HepG2 (cell line): ENCODE measurements around the gene CABLES2. TPM values are rescaled to one million over a fixed set of nuclear protein-coding genes. Genes with fewer than 3 reads are reported as not detected.

ENCODE experiments used
- ATAC-seq: fragments of 200-7000 bp; cut with Tn5 transposase; 3 replicates; pipeline ENCODE4 v1.9.1; 2020; ENCODE audit warnings: mild to moderate bottlenecking, moderate library complexity
- BruUV-seq: library from RNA; stranded (reverse); fragments of 400-500 nt; replicated peaks from 2 replicates; lab custom pipeline; 2021; lab: Mats Ljungman, UMichigan
- CTCF ChIA-PET: fragments of 300-600 bp; formaldehyde crosslinking; extraction: SDS; loops from one replicate; lab custom pipeline; 2021; ENCODE audit warnings: low total read pairs, inconsistent platforms, low intra/inter-chr PET ratio; lab: Yijun Ruan, JAX
- POLR2A ChIA-PET: fragments of 350-600 bp; sonication (Branson Sonifier 250); formaldehyde crosslinking; loops from one replicate; lab custom pipeline; 2020; ENCODE audit warnings: antibody characterized with exemption, inconsistent platforms; lab: Yijun Ruan, JAX
- DNase-seq: peaks from one replicate; pipeline ENCODE4 v3.0.0-alpha.2; 2015; ENCODE audit warnings: low spot score
- FAIRE-seq: peaks from 3 replicates; lab custom pipeline; 2011; peaks lifted over from hg19 to GRCh38; lab: Jason Lieb, UNC
- H2AFZ ChIP-seq: one replicate; pipeline ENCODE4 v1.6.1; 2011; ENCODE audit warnings: low read length, inconsistent platforms
- H3K27ac ChIP-seq: fragments of 300-600 bp; 3 replicates; pipeline ENCODE4 v1.8.0; 2011; ENCODE audit warnings: mixed run types, mild to moderate bottlenecking, mixed read lengths, low read length, inconsistent platforms; ENCODE audit not compliant: insufficient read depth; ENCODE audit errors: extremely low read length
- H3K27me3 ChIP-seq, 2 experiments: fragments of 200-600 bp in 1 of 2; 2 replicates in 1 of 2; 3 replicates in 1 of 2; pipeline versions ENCODE4 v1.6.0 to v1.8.0; 2011; ENCODE audit warnings: low read length in 2 of 2, mild to moderate bottlenecking in 2 of 2, moderate library complexity in 2 of 2, inconsistent platforms in 1 of 2; ENCODE audit not compliant: insufficient read depth in 2 of 2, control insufficient read depth in 1 of 2
- H3K36me3 ChIP-seq, 2 experiments: fragments of 200-600 bp in 1 of 2; replicated peaks in 1 of 2; 2 replicates in 1 of 2; 3 replicates in 1 of 2; pipeline versions ENCODE4 v1.5.1 to v1.8.0; 2011; ENCODE audit warnings: low read length in 2 of 2, inconsistent platforms in 1 of 2; ENCODE audit not compliant: insufficient read depth in 2 of 2, control insufficient read depth in 1 of 2
- H3K4me1 ChIP-seq: 2 replicates; pipeline ENCODE4 v1.5.1; 2012; ENCODE audit warnings: low read length, inconsistent platforms; ENCODE audit not compliant: insufficient read depth
- H3K4me2 ChIP-seq: 2 replicates; pipeline ENCODE4 v1.6.0; 2011; ENCODE audit warnings: low read depth, low read length, inconsistent platforms
- H3K4me3 ChIP-seq, 3 experiments: fragments of 200-600 bp in 1 of 3; sonication (generic), shearing (Covaris generic) in 1 of 3; replicated peaks in 1 of 3; 2 replicates each; pipeline ENCODE4 v1.5.1; 2011 to 2016; ENCODE audit warnings: low read length in 3 of 3, inconsistent platforms in 2 of 3, low read depth in 2 of 3, mild to moderate bottlenecking in 2 of 3, control low read depth in 1 of 3, mixed read lengths in 1 of 3; ENCODE audit not compliant: insufficient read depth in 1 of 3
- H3K79me2 ChIP-seq: one replicate; pipeline ENCODE4 v1.6.1; 2011; ENCODE audit warnings: low read length, inconsistent platforms; ENCODE audit not compliant: insufficient read depth
- H3K9ac ChIP-seq: 2 replicates; pipeline ENCODE4 v1.6.0; 2011; ENCODE audit warnings: mild to moderate bottlenecking, low read depth, low read length, inconsistent platforms; ENCODE audit not compliant: insufficient read depth
- H3K9me3 ChIP-seq: 2 replicates; pipeline ENCODE4 v1.5.1; 2012; ENCODE audit warnings: mild to moderate bottlenecking, low read length
- H4K20me1 ChIP-seq: 2 replicates; pipeline ENCODE4 v1.6.0; 2011; ENCODE audit warnings: inconsistent platforms, mild to moderate bottlenecking, low read length, moderate library complexity; ENCODE audit not compliant: insufficient read depth
- KMT2B ChIP-seq: IDR thresholded peaks from 2 replicates; pipeline ENCODE4 v1.6.1; 2016; ENCODE audit warnings: missing genetic modification reagents, missing compliant biosample characterization
- NCOA1 ChIP-seq: sonication (generic); formaldehyde crosslinking; IDR thresholded peaks from 2 replicates; pipeline ENCODE4 v1.9.0; 2021; ENCODE audit warnings: missing genetic modification reagents
- NFKB2 ChIP-seq: sonication (generic); formaldehyde crosslinking; IDR thresholded peaks from 2 replicates; pipeline ENCODE4 v1.4.0; 2020; ENCODE audit warnings: missing genetic modification reagents, borderline replicate concordance
- NR0B2 ChIP-seq: sonication (generic); formaldehyde crosslinking; IDR thresholded peaks from 2 replicates; pipeline ENCODE4 v1.4.0; 2020; ENCODE audit warnings: mild to moderate bottlenecking, missing genetic modification reagents
- TAF15 ChIP-seq: fragments of 200-400 bp; formaldehyde crosslinking; IDR thresholded peaks from one replicate; pipeline ENCODE4 v1.6.1; 2018; ENCODE audit warnings: mild to moderate bottlenecking, low read depth, low read length; ENCODE audit not compliant: poor library complexity, severe bottlenecking
- TCF7 ChIP-seq: sonication (generic); IDR thresholded peaks from 2 replicates; pipeline ENCODE4 v1.6.1; 2016; ENCODE audit warnings: antibody characterized with exemption, low read depth
- ZNF143 ChIP-seq: sonication (generic); formaldehyde crosslinking; IDR thresholded peaks from 2 replicates; pipeline ENCODE4 v1.4.0; 2020; ENCODE audit warnings: missing genetic modification reagents
- ZNF331 ChIP-seq: sonication (generic); formaldehyde crosslinking; IDR thresholded peaks from 2 replicates; pipeline ENCODE4 v1.4.0; 2020; ENCODE audit warnings: missing genetic modification reagents
- ZNF550 ChIP-seq: sonication (generic); formaldehyde crosslinking; IDR thresholded peaks from 2 replicates; pipeline ENCODE4 v1.4.0; 2020; ENCODE audit warnings: mild to moderate bottlenecking, missing genetic modification reagents, borderline replicate concordance
- ZNF720 ChIP-seq: sonication (generic); formaldehyde crosslinking; IDR thresholded peaks from 2 replicates; pipeline ENCODE4 v1.4.0; 2020; ENCODE audit warnings: missing genetic modification reagents
- ZNF768 ChIP-seq: sonication (generic); formaldehyde crosslinking; IDR thresholded peaks from 2 replicates; pipeline ENCODE4 v1.4.0; 2020; ENCODE audit warnings: missing genetic modification reagents
- WGBS: methylation state at CpG from one replicate; pipeline ENCODE4 v1.1.6; 2017; ENCODE audit warnings: low lambda C conversion rate; 5-methylcytosine and 5-hydroxymethylcytosine counted together
- in situ Hi-C: cut with HindIII; loops from 2 replicates; pipeline ENCODE4 v1.10.0; 2017; ENCODE audit warnings: low pct_unique_long_range_greater_than_20kb; ENCODE audit not compliant: extremely low pct_ligation_motif_present
- intact Hi-C: fragments of 100-400 bp; cut with micrococcal nuclease; formaldehyde crosslinking; loops from one replicate; pipeline ENCODE4 v1.10.0; 2022; ENCODE audit not compliant: unreplicated experiment
- polyA plus RNA-seq, 8 experiments: library from polyadenylated mRNA; depleted of rRNA in 3 of 8; stranded (reverse) in 7 of 8; unstranded in 1 of 8; fragments of >200 nt; fragmentation: Illumina TruSeq in 4 of 8; extraction: Trizol in 4 of 8; gene quantifications; 2 replicates each; pipeline versions ENCODE4 v1.2.1 to v1.2.3, GENCODE V29; 2011 to 2016; ENCODE audit warnings: low read depth in 4 of 8, missing spikeins in 1 of 8, mixed read lengths in 1 of 8; ENCODE audit not compliant: insufficient read depth in 1 of 8
- total RNA-seq, 5 experiments: library from RNA; depleted of rRNA; stranded (reverse); fragments of >200 nt; fragmentation: Illumina TruSeq; extraction: Trizol; gene quantifications; 2 replicates each; pipeline ENCODE4 v1.2.3, GENCODE V29; 2016; ENCODE audit warnings: low read depth in 1 of 5
- TF ChIP-seq, protein P1 (sequence below): IDR thresholded peaks from 2 replicates; pipeline ENCODE4 v1.6.1; 2018; ENCODE audit warnings: missing genetic modification reagents, mild to moderate bottlenecking, missing compliant biosample characterization
- TF ChIP-seq, protein P2 (sequence below): sonication (generic); formaldehyde crosslinking; conservative IDR thresholded peaks from 2 replicates; pipeline ENCODE4 v1.8.1; 2023; ENCODE audit warnings: missing genetic modification reagents

CABLES2 gene
- total and polyA plus RNA-seq, 2 of the 13 experiments (the other 11 are each of a cell fraction or from before 2014, with no cell fraction given): 5.2 to 9.7 TPM

DNA sequence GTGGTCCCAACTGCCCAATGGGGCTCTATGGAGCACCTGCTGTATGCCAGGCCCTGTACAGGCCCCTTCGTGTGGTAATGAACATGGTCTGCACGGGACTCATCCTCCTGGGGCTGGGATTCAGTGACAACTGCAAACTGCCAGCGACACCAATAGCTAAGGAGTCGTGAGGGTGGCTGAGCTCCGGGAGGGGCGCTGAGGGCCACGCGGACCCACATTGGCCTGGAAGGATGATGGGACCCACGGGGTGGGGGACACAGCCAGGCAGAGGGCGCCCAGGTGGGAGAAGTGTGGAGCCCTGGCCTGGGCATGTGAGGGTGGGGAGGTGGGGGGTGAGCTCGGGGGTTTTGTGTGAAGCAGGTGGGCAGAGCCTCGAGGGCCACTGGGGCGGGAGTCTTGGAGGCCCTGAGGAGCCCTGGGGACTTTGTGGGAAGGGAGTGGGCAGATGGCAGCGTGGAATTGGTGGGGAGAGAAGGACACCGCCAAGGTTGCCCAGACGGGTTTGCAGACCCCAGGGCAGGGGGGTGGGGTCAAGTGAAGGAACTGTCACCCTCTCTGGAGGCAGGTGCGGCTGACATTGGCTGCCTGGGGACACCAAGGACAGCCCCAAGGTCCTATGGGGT, 46.2 kb upstream of the CABLES2 start (continued):
- TF ChIP-seq, protein P1, sequence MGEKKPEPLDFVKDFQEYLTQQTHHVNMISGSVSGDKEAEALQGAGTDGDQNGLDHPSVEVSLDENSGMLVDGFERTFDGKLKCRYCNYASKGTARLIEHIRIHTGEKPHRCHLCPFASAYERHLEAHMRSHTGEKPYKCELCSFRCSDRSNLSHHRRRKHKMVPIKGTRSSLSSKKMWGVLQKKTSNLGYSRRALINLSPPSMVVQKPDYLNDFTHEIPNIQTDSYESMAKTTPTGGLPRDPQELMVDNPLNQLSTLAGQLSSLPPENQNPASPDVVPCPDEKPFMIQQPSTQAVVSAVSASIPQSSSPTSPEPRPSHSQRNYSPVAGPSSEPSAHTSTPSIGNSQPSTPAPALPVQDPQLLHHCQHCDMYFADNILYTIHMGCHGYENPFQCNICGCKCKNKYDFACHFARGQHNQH (CRISPR knock-in tag): no peak
- TF ChIP-seq KMT2B: no peak
- no peak for TF ChIP-seq ZNF331 (CRISPR knock-in tag)
- no peak for TF ChIP-seq TCF7
- no peak for TF ChIP-seq ZNF550 (CRISPR knock-in tag)
- TF ChIP-seq ZNF143 (CRISPR knock-in tag): no peak
- no peak for TF ChIP-seq NCOA1 (CRISPR knock-in tag)

GRCh38 chr20:62452475-62453095, 45.5 kb upstream of the CABLES2 start:
- intact Hi-C loops (no loop called here), in situ Hi-C loops (no loop called here)
- H3K4me1 ChIP-seq: no peaks in the 10 kb centered on the region
- H4K20me1 ChIP-seq: no peaks in the 10 kb centered on the region; the same call in 1 of the 2 replicates
- CTCF ChIA-PET: no interaction called here
- H3K36me3 ChIP-seq: no peaks in the 10 kb centered on the region
- no peak for FAIRE-seq
- H3K9ac ChIP-seq: no peak overlapping the region
- H3K4me2 ChIP-seq: no peak overlapping the region
- H3K9me3 ChIP-seq: no peaks in the 10 kb centered on the region
- WGBS: 16% methylated on average over 18 of the region's 18 CpGs
- no peak for TF ChIP-seq NFKB2 (CRISPR knock-in tag)
- no peak for TF ChIP-seq TAF15
- TF ChIP-seq ZNF720: no peak
- no peak for TF ChIP-seq NR0B2 (CRISPR knock-in tag)
- TF ChIP-seq ZNF768 (CRISPR knock-in tag): peak; percentile 98
- TF ChIP-seq, protein P2, sequence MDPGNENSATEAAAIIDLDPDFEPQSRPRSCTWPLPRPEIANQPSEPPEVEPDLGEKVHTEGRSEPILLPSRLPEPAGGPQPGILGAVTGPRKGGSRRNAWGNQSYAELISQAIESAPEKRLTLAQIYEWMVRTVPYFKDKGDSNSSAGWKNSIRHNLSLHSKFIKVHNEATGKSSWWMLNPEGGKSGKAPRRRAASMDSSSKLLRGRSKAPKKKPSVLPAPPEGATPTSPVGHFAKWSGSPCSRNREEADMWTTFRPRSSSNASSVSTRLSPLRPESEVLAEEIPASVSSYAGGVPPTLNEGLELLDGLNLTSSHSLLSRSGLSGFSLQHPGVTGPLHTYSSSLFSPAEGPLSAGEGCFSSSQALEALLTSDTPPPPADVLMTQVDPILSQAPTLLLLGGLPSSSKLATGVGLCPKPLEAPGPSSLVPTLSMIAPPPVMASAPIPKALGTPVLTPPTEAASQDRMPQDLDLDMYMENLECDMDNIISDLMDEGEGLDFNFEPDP (CRISPR knock-in tag): 0 out of 2 replicates have a peak, but pooled peaks have one; percentile 53
- TF ChIP-seq, all 625 proteins: peak for 2
- H3K27me3 ChIP-seq: peaks cover 40 to 79% of the 10 kb centered on the region in 2 experiments
- no peak for DNase-seq
- no peak overlapping the region for H3K4me3 ChIP-seq
- BruUV-seq: no TSS peak
- no peak overlapping the region for H3K27ac ChIP-seq
- ATAC-seq: no peak
- H2AFZ ChIP-seq: no peak overlapping the region
- no peaks in the 10 kb centered on the region for H3K79me2 ChIP-seq
- POLR2A ChIA-PET: no interaction called here
